NK-92 (cell line): ENCODE results near the gene COMMD1.
"Not testable (repeated sequence)": the region's sequence is repeated elsewhere in the genome, so short reads cannot be mapped to it uniquely, and the experiment has no call there.

Source experiments
- DNase-seq: peaks from one replicate; lab custom pipeline; 2025; ENCODE audit not compliant: unreplicated experiment; lab: John Stamatoyannopoulos, UW

Gene COMMD1

GRCh38 chr2:62014102-62014501 is 108.6 kb downstream of the COMMD1 start:
- DNase-seq, result no peak

- no peak for DNase-seq
Measured at GRCh38 chr2:62016957-62017356, 111.5 kb downstream of the COMMD1 start.

GRCh38 chr2:62029910-62030309 is 124.4 kb downstream of the COMMD1 start:
- no peak for DNase-seq

DNA sequence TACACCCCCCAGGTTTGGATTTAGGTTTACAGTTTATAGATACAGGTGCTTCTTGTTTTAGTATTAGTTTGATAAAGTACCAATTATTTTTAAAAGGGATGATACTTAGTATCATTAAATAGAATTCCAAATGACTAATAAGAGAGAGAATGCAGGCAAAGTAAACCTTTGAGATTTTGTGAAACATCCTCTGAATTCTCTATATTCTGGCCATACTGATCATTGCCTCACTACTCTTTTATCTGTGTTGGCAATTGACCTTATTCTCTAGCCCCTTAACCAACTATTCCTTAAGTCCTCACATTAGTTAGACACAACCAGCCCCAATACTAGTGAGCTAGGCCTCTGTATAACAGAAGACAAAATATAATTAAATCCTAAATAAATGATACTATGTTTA is 125.4 kb downstream of the COMMD1 start:
- no peak for DNase-seq

- DNase-seq, result no peak
Measured at GRCh38 chr2:62032096-62032495, 126.6 kb downstream of the COMMD1 start.

- no peak for DNase-seq
Measured at GRCh38 chr2:62034715-62035114, 129.2 kb downstream of the COMMD1 start.

DNA sequence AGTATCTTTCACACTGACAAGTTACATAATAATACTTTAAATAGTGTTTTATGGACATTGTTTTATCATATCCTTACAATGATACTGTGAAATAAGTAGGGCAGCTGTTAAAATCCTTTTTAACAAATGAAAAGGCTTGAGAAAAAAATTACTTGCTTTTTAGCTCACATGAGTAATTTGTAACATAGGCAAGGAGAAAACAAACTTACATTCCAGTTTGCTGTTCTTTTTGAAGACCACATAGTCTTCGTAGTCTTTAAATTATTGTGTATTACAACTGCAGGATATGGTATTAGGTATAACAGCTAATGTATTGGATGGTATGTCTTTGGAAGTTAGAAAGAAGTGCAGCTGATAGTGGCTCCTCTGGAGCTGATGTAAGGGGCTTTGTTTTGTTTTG is 130.8 kb downstream of the COMMD1 start:
- no peak for DNase-seq

DNA sequence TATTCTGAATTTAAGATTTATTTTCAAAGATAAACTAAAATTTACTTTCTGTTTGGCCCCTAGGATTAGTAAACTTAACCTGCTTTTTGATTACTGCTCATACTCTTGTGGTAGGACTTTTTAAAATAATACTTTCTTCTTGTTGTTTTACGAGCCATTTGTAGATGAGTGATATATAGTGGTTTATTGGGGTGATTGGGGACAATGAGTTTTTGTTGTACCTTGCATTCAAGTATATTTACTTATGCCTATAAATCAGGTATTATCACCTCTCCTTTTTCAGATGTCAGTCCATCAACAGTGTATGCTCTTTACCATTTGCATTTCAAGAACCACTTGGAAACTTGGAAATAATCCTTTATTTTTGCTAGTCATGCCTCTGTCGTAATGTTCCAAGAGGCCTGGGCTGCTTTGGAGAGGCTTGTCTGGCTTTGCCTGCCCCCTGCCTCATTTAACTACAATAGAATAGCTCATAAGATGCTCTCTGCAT is 131.3 kb downstream of the COMMD1 start:
- DNase-seq, result no peak

- DNase-seq, result no peak
Measured at GRCh38 chr2:62038975-62039771, 133.7 kb downstream of the COMMD1 start.

GRCh38 chr2:62040926-62041325 is 135.5 kb downstream of the COMMD1 start:
- DNase-seq, result no peak

GRCh38 chr2:62041701-62042385 is 136.4 kb downstream of the COMMD1 start:
- DNase-seq, result not testable (repeated sequence)

GRCh38 chr2:62042400-62042799 is 136.9 kb downstream of the COMMD1 start:
- no peak for DNase-seq

GRCh38 chr2:62042944-62043343 is 137.5 kb downstream of the COMMD1 start:
- no peak for DNase-seq

DNA sequence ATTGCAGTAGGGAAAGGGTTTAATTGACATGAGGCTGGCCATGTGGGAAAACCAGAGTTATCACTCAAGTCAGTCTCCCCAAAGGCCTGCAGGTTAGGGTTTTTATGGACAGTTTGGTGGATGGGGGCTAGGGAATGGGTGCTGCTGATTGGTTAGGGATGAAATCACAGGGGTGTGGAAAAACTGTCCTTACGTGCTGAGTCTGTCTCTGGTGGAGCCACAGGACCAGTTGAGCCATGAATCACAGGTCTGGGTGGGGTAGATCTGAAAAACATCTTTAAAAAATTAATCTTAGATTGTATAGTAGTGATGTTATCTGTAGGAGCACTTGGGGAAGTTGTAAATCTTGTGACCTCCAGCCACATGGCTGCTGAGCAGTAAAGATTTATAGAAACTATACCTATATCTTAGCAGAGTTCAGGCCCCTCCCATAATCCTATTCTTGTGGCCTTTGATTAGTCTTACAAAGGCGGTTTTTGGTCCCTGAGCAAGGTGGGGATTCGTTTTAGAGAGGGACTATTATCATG is 139.6 kb downstream of the COMMD1 start:
- DNase-seq, result no peak

GRCh38 chr2:62046141-62046540 is 140.7 kb downstream of the COMMD1 start:
- DNase-seq, result no peak

DNA sequence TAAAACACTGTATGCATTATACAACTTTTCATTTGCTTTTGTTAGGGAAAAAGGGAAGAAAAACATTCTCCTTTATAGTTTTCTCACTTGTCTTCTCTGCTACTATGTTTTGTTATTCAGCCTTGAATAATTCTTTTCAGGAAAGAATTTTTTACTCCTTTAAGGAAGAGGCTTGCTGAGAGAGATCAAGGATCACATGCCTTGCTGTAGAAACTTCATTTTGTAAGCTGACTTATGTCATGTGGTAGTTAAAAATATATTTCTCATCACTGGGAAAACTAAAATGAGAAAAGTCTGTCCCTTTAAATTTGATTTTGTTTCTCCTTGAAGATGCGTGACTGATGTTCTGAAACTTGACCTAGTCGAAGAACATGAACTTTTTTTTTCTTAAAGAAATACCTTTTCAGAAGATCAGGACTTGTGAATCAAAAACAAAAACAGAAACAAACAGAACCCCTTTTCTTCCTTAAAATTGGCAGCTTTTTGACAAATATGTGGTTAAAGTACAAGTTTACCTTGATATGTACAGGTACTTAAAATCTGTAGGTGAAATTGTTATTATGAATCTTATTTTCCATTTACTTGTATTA is 145.1 kb downstream of the COMMD1 start:
- DNase-seq, result no peak

DNA sequence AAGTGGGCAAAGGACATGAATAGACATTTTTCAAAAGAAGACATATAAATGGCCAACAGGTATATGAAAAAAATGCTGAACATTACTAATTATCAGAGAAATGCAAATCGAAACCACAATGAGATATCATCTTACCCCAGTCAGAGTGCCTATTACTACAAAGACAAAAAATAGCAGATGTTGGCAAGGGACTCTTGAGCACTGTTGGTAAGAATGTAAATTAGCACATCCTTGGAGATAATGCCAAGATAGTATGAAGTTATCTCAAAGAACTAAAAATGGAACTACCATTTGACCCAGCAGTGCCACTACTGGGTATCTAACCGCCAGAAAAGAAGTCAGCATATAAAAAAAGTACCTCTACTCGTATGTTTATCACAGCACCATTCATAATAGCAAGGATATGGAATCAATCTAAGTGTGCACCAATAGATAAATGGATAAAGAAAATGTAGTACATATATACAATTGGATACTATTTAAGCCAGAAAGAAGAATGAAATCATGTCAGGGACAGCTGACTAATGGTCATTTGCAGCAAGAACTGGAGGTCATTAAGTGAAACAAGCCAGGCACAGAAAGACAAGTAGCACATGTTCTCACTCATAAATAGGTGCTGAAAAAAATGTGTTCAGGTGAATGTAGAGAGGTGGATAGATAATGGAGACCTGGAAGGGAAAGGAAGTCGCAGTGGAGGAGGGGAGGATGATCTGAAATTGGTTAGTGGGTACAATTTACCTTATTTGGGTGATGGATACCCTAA is 148.7 kb downstream of the COMMD1 start:
- DNase-seq, result no peak

- DNase-seq, result no peak
Measured at GRCh38 chr2:62054916-62055450, 149.5 kb downstream of the COMMD1 start.

DNA sequence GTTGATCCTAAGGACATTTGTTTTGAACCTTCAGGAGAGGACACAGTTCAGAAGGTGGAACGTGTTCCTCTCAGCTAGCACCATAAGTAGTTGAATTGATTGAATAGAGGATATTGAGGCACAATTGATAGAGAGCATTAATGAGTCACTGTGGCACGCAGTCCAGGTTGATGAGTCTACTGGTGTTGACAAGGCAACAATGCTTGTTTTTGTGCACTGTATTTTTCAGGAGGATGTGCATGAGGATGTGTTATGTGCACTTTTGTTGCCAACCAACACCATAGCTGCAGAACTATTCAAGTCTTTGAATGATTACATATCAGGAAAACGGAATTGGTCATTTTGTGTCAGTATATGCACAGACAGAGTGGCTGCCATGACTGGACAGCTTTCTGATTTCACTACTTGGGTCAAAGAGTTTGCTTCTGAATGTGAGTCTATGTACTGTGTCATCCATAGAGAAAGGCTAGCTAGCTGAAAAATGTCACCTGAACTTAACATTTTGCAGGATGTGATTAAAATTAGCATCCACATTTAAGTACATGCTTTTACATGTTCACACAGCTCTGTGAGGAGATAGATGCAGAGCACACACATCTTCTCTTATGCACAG is 150.4 kb downstream of the COMMD1 start:
- no peak for DNase-seq

DNA sequence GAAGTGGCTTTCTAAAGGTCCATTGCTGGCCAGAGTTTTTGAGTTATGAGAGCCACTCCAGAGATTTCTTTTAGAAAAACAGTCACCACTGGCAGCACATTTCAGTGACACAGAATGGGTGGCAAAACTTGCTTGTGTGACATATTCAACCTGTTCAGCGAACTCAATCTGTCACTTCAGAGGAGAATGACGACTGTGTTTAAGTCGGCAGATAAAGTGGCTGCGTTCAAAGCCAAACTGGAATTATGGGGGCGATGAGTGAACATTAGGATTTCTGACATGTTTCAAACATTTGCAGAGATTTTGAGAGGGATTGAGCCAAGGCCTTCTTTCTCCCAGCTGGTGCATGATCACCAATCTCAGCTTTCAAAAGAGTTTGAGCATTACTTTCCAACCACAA is 150.9 kb downstream of the COMMD1 start:
- no peak for DNase-seq
